KMS-11 (cell line): Measurements from ENCODE around the gene CHID1.

Source experiments
- H2AFZ ChIP-seq: fragments of 200-600 bp; sonication (generic); 2 replicates; pipeline ENCODE4 v1.6.1; 2016; ENCODE audit warnings: antibody characterized with exemption, mixed run types, low read depth
- H3K27ac ChIP-seq: fragments of 200-600 bp; sonication (generic); 2 replicates; pipeline ENCODE4 v1.6.1; 2016; ENCODE audit warnings: mild to moderate bottlenecking, mixed run types
- H3K27me3 ChIP-seq: fragments of 200-600 bp; sonication (generic); 2 replicates; pipeline ENCODE4 v1.6.1; 2017; ENCODE audit warnings: mild to moderate bottlenecking, low read depth, mixed run types, moderate library complexity; ENCODE audit not compliant: insufficient read depth
- H3K36me3 ChIP-seq: fragments of 200-600 bp; sonication (generic); 2 replicates; pipeline ENCODE4 v1.6.1; 2017; ENCODE audit warnings: mild to moderate bottlenecking, mixed run types; ENCODE audit not compliant: insufficient read depth
- H3K4me1 ChIP-seq: fragments of 200-600 bp; sonication (generic); 2 replicates; pipeline ENCODE4 v1.6.1; 2016; ENCODE audit warnings: mild to moderate bottlenecking, low read depth, mixed run types; ENCODE audit not compliant: poor library complexity, severe bottlenecking
- H3K4me2 ChIP-seq: fragments of 200-600 bp; sonication (generic); 2 replicates; pipeline ENCODE4 v1.7.0; 2016; ENCODE audit warnings: mild to moderate bottlenecking, mixed run types
- H3K4me3 ChIP-seq: fragments of 200-600 bp; sonication (generic); IDR thresholded peaks from 2 replicates; pipeline ENCODE4 v1.6.1; 2017; ENCODE audit warnings: low read depth, low read length, mixed read lengths; ENCODE audit not compliant: insufficient read depth
- H3K79me2 ChIP-seq: fragments of 200-600 bp; sonication (generic); 2 replicates; pipeline ENCODE4 v1.6.1; 2016; ENCODE audit warnings: low read depth, mixed run types; ENCODE audit not compliant: insufficient read depth
- H3K9ac ChIP-seq: fragments of 200-600 bp; sonication (generic); 2 replicates; pipeline ENCODE4 v1.6.1; 2016; ENCODE audit warnings: mild to moderate bottlenecking, mixed run types
- H4K20me1 ChIP-seq: fragments of 200-600 bp; sonication (generic); 2 replicates; pipeline ENCODE4 v1.6.1; 2016; ENCODE audit warnings: mild to moderate bottlenecking, mixed run types; ENCODE audit not compliant: insufficient read depth
- CTCF ChIP-seq: fragments of 200-600 bp; sonication (generic); conservative IDR thresholded peaks from 2 replicates; pipeline ENCODE4 v1.6.1; 2017; ENCODE audit warnings: low read depth, mild to moderate bottlenecking, antibody characterized with exemption, low read length, moderate library complexity, mixed read lengths

CHID1 gene

GRCh38 chr11:908273-908672 is 2.3 kb downstream of the CHID1 start:
- peaks cover 20% of the 10 kb centered on the region for H3K79me2 ChIP-seq
- no peaks in the 10 kb centered on the region; the same call in 1 of the 2 replicates for H3K36me3 ChIP-seq
- H3K4me1 ChIP-seq, result peaks cover 32% of the 10 kb centered on the region
- peak overlapping the region; percentile 48; the same call in 1 of the 2 replicates for H3K4me2 ChIP-seq
- no peak for TF ChIP-seq CTCF
- no peak overlapping the region for H3K9ac ChIP-seq
- H2AFZ ChIP-seq, result no peak overlapping the region
- no peak overlapping the region for H3K27ac ChIP-seq
- H3K4me3 ChIP-seq, result no peak overlapping the region
- H4K20me1 ChIP-seq, result no peaks in the 10 kb centered on the region
- H3K27me3 ChIP-seq, result no peaks in the 10 kb centered on the region

- Histone ChIP-seq H3K4me3 (no peak overlapping the region), H3K9ac (no peak overlapping the region), H3K36me3 (no peaks in the 10 kb centered on the region; the same call in 1 of the 2 replicates), H2AFZ (no peak overlapping the region), H3K4me2 (peak overlapping the region; percentile 48; the same call in 1 of the 2 replicates), H3K27ac (no peak overlapping the region; the same call in 1 of the 2 replicates), H4K20me1 (no peaks in the 10 kb centered on the region), H3K27me3 (no peaks in the 10 kb centered on the region), H3K79me2 (peaks cover 20% of the 10 kb centered on the region), H3K4me1 (peaks cover 32% of the 10 kb centered on the region)
- TF ChIP-seq CTCF, result no peak
These were observed 2.9 kb downstream of the CHID1 start for GRCh38 chr11:907668-908067.

GRCh38 chr11:905952-906351 is 4.7 kb downstream of the CHID1 start:
- Histone ChIP-seq H3K79me2 (peaks cover 20% of the 10 kb centered on the region), H3K9ac (no peak overlapping the region), H4K20me1 (no peaks in the 10 kb centered on the region), H3K27me3 (no peaks in the 10 kb centered on the region), H3K36me3 (no peaks in the 10 kb centered on the region; the same call in 1 of the 2 replicates), H3K27ac (no peak overlapping the region), H3K4me3 (no peak overlapping the region), H3K4me1 (peaks cover 27% of the 10 kb centered on the region), H2AFZ (no peak overlapping the region), H3K4me2 (no peak overlapping the region)
- no peak for TF ChIP-seq CTCF

- Histone ChIP-seq H3K36me3 (no peaks in the 10 kb centered on the region; the same call in 1 of the 2 replicates), H3K4me1 (peaks cover 22% of the 10 kb centered on the region), H4K20me1 (no peaks in the 10 kb centered on the region), H3K27ac (no peak overlapping the region), H3K4me3 (no peak overlapping the region), H3K27me3 (no peaks in the 10 kb centered on the region), H2AFZ (no peak overlapping the region), H3K9ac (no peak overlapping the region), H3K4me2 (no peak overlapping the region), H3K79me2 (peaks cover 9% of the 10 kb centered on the region)
- TF ChIP-seq CTCF, result no peak
These were observed 6.2 kb downstream of the CHID1 start for GRCh38 chr11:904380-904779.
